Right lobe of liver (tissue), 4 donors: ENCODE data around the gene CSPG5.

Experiments
- CTCF ChIP-seq, 4 donors: fragments of 200-600 bp in 3 of 4; fragments of 450-650 bp in 1 of 4; IDR thresholded peaks; one replicate each; pipeline versions ENCODE4 v1.5.1 to v1.8.0; 2016 to 2022; ENCODE audit warnings: antibody characterized with exemption in 4 of 4, mild to moderate bottlenecking in 2 of 4
- POLR2A ChIP-seq: fragments of 450-650 bp; IDR thresholded peaks from one replicate; pipeline ENCODE4 v1.6.1; 2017; ENCODE audit warnings: antibody characterized with exemption, mild to moderate bottlenecking
- donor health status: DM: no; HTN: no; CAD: no.
- donor health status: DM: no; HTN: no; CAD: no.
- donor health status: DM: no; HTN: yes; CAD: no.

DNA sequence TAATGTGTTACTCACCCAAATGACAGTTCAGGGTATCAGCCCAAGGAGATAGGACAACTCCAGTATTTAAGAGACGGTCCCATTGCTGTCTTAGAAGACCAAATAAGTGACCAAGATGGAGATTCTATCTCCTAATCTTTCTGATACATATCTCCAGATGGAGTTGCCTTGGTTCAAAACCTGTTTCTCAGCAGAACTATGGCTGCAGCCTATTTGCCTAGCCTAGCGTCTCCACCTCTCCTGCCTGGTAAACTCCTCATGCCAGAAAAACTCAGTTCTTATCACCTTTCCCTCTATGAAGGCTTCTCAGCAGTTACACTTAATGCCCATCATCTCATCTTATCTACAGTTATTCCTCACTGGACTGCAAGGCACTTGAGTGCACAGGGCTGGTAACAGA, 1.2 kb upstream of the CSPG5 start:
- TF ChIP-seq POLR2A: no peak
- no peak for TF ChIP-seq CTCF (IDR thresholded peaks at IDR 0.05)
